GM12878 (cell line): ENCODE data around the gene SATL1. TPM values are rescaled to one million over a fixed set of nuclear protein-coding genes. Genes with fewer than 3 reads are reported as not detected.

Experiments
- ATAC-seq: fragments of 200-7000 bp; cut with Tn5 transposase; 3 replicates; pipeline ENCODE4 v1.9.1; 2020; ENCODE audit warnings: mild to moderate bottlenecking, moderate library complexity
- BruUV-seq: library from RNA; stranded (reverse); fragments of 400-500 nt; replicated peaks from 2 replicates; lab custom pipeline; 2021; lab: Mats Ljungman, UMichigan
- CTCF ChIA-PET: fragments of 300-600 bp; sonication (Branson Sonifier 250); formaldehyde crosslinking; extraction: SDS; loops from one replicate; lab custom pipeline; 2021; ENCODE audit warnings: inconsistent platforms; lab: Yijun Ruan, JAX
- POLR2A ChIA-PET: fragments of 350-600 bp; formaldehyde crosslinking; extraction: SDS; loops from one replicate; lab custom pipeline; 2021; ENCODE audit warnings: inconsistent platforms; lab: Charles Lee
- RAD21 ChIA-PET: fragments of 300-600 bp; sonication (Branson Sonifier 250); formaldehyde crosslinking; loops from one replicate; lab custom pipeline; 2023; ENCODE audit warnings: antibody characterized with exemption; ENCODE audit not compliant: unreplicated experiment; lab: Charles Lee
- SMC1A ChIA-PET: fragments of 300-600 bp; sonication (Branson Sonifier 250); formaldehyde crosslinking; loops from one replicate; lab custom pipeline; 2023; ENCODE audit not compliant: unreplicated experiment, uncharacterized antibody; lab: Charles Lee
- DNase-seq: peaks from one replicate; pipeline ENCODE4 v3.0.0-alpha.2; 2011; ENCODE audit warnings: low read depth, low spot score
- FAIRE-seq: peaks from 3 replicates; lab custom pipeline; 2011; peaks lifted over from hg19 to GRCh38; lab: Jason Lieb, UNC
- H2AFZ ChIP-seq: 2 replicates; pipeline ENCODE4 v1.6.0; 2011; ENCODE audit warnings: low read depth, low read length, control low read depth; ENCODE audit not compliant: control insufficient read depth
- H3K27ac ChIP-seq: 2 replicates; pipeline ENCODE4 v1.5.1; 2011; ENCODE audit warnings: control low read depth; ENCODE audit not compliant: control insufficient read depth, insufficient read depth
- H3K27me3 ChIP-seq, 2 experiments: replicated peaks in 1 of 2; 2 replicates each; pipeline versions ENCODE4 v1.6.0 to v1.6.1; 2011; ENCODE audit warnings: low read length in 1 of 2; ENCODE audit not compliant: control insufficient read depth in 2 of 2, insufficient read depth in 2 of 2
- H3K36me3 ChIP-seq, 2 experiments: 2 replicates each; pipeline ENCODE4 v1.5.1; 2011; ENCODE audit warnings: low read length in 1 of 2; ENCODE audit not compliant: control insufficient read depth in 2 of 2, insufficient read depth in 2 of 2
- H3K4me1 ChIP-seq: 2 replicates; pipeline ENCODE4 v1.6.1; 2011; ENCODE audit warnings: mild to moderate bottlenecking, low read length, moderate library complexity, mixed read lengths; ENCODE audit not compliant: control insufficient read depth, insufficient read depth
- H3K4me2 ChIP-seq: 2 replicates; pipeline ENCODE4 v1.6.0; 2011; ENCODE audit warnings: control low read depth; ENCODE audit not compliant: control insufficient read depth, insufficient read depth
- H3K4me3 ChIP-seq: fragments of 200-600 bp; sonication (generic); 2 replicates; pipeline ENCODE4 v1.5.1; 2016
- H3K79me2 ChIP-seq: 2 replicates; pipeline ENCODE4 v1.6.0; 2011; ENCODE audit warnings: low read length; ENCODE audit not compliant: control insufficient read depth, insufficient read depth
- H3K9ac ChIP-seq: 2 replicates; pipeline ENCODE4 v1.8.0; 2011; ENCODE audit warnings: low read length, control low read depth, mixed read lengths; ENCODE audit not compliant: control insufficient read depth, insufficient read depth
- H3K9me3 ChIP-seq: replicated peaks from 3 replicates; pipeline ENCODE4 v1.5.1; 2011; ENCODE audit warnings: mild to moderate bottlenecking, low read length; ENCODE audit not compliant: control insufficient read depth, insufficient read depth
- H4K20me1 ChIP-seq: 2 replicates; pipeline ENCODE4 v1.6.0; 2011; ENCODE audit not compliant: control insufficient read depth, insufficient read depth
- ASH2L ChIP-seq: fragments of 300-600, 200-600 bp; sonication (generic); IDR thresholded peaks from 2 replicates; pipeline ENCODE4 v1.6.1; 2017; ENCODE audit warnings: low read depth, mild to moderate bottlenecking, borderline replicate concordance
- EGR1 ChIP-seq, 2 experiments: IDR thresholded peaks; 1 replicate in 1 of 2; 2 replicates in 1 of 2; pipeline ENCODE4 v1.6.1; 2011 to 2012; ENCODE audit warnings: low read depth in 2 of 2, low read length in 2 of 2, borderline replicate concordance in 1 of 2, mild to moderate bottlenecking in 1 of 2, moderate library complexity in 1 of 2
- HDGF ChIP-seq: fragments of 450-650 bp; IDR thresholded peaks from 2 replicates; pipeline ENCODE4 v1.6.1; 2016; ENCODE audit warnings: antibody characterized with exemption
- KDM1A ChIP-seq: fragments of 200-600 bp; sonication (generic); IDR thresholded peaks from 2 replicates; pipeline ENCODE4 v1.6.1; 2016; ENCODE audit warnings: borderline replicate concordance
- MEF2A ChIP-seq: IDR thresholded peaks from 2 replicates; pipeline ENCODE4 v1.6.1; 2011; ENCODE audit warnings: low read depth, mild to moderate bottlenecking, low read length, moderate library complexity; ENCODE audit not compliant: insufficient read depth
- MEF2B ChIP-seq: fragments of 450-650 bp; IDR thresholded peaks from 2 replicates; pipeline ENCODE4 v1.6.1; 2018; ENCODE audit warnings: mild to moderate bottlenecking, moderate library complexity; ENCODE audit not compliant: partially characterized antibody, poor library complexity, severe bottlenecking
- MYC ChIP-seq: IDR thresholded peaks from 2 replicates; pipeline ENCODE4 v1.6.1; 2011; ENCODE audit warnings: mild to moderate bottlenecking, low read length, moderate library complexity, inconsistent platforms; ENCODE audit not compliant: insufficient read depth, insufficient replicate concordance, insufficient read length, severe bottlenecking
- NFYA ChIP-seq: IDR thresholded peaks from 2 replicates; pipeline ENCODE4 v1.6.1; 2011; ENCODE audit warnings: low read depth, mild to moderate bottlenecking, low read length, improper control_type of control experiment, borderline replicate concordance
- PML ChIP-seq: IDR thresholded peaks from 2 replicates; pipeline ENCODE4 v1.6.1; 2012; ENCODE audit warnings: low read length, inconsistent platforms
- POLR2AphosphoS5 ChIP-seq: IDR thresholded peaks from 2 replicates; pipeline ENCODE4 v1.6.1; 2011; ENCODE audit warnings: mild to moderate bottlenecking, low read length, inconsistent platforms
- RCOR1 ChIP-seq: conservative IDR thresholded peaks from 2 replicates; pipeline ENCODE4 v1.6.1; 2012; ENCODE audit warnings: low read depth, low read length, improper control_type of control experiment
- RUNX3 ChIP-seq: IDR thresholded peaks from 2 replicates; pipeline ENCODE4 v1.6.1; 2012; ENCODE audit warnings: low read length, inconsistent platforms
- TCF12 ChIP-seq: IDR thresholded peaks from 2 replicates; pipeline ENCODE4 v1.6.1; 2011; ENCODE audit warnings: low read depth, mild to moderate bottlenecking, low read length
- WRNIP1 ChIP-seq: IDR thresholded peaks from 2 replicates; pipeline ENCODE4 v1.6.1; 2011; ENCODE audit warnings: low read depth, low read length, improper control_type of control experiment, borderline replicate concordance
- WGBS: methylation state at CpG from one replicate; pipeline ENCODE4 v1.1.6; 2016; ENCODE audit warnings: low lambda C conversion rate; ENCODE audit not compliant: insufficient replicate concordance, insufficient coverage; ENCODE audit errors: missing lambda C conversion rate; 5-methylcytosine and 5-hydroxymethylcytosine counted together
- in situ Hi-C: fragments of 300-500 bp; cut with MboI; formaldehyde crosslinking; loops from 9 replicates; pipeline ENCODE4 v1.14.3; 2018; ENCODE audit warnings: mixed read lengths
- intact Hi-C: fragments of 100-400 bp; cut with micrococcal nuclease; formaldehyde crosslinking; loops from one replicate; pipeline ENCODE4 v1.14.2; 2022; ENCODE audit not compliant: unreplicated experiment
- polyA plus RNA-seq, 11 experiments: library from polyadenylated mRNA; depleted of rRNA in 4 of 11; unstranded in 6 of 11; stranded (reverse) in 5 of 11; fragments of >200 nt; fragmentation: Nextera tagmentation in 4 of 11; fragmentation: Illumina TruSeq in 1 of 11; extraction: Ambion mirVana in 4 of 11; extraction: Trizol in 1 of 11; gene quantifications; 1 replicate in 1 of 11; 2 replicates in 10 of 11; pipeline versions ENCODE4 v1.2.1 to v1.2.3, GENCODE V29; 2011 to 2016; ENCODE audit warnings: inconsistent platforms in 2 of 11, missing spikeins in 2 of 11, low read depth in 1 of 11
- total RNA-seq, 4 experiments: library from RNA; depleted of rRNA in 3 of 4; stranded (reverse); fragments of >200 nt in 3 of 4; fragmentation: Illumina TruSeq in 1 of 4; extraction: Trizol in 1 of 4; gene quantifications; 2 replicates each; pipeline versions ENCODE4 v1.2.1 to v1.2.3, GENCODE V29; 2013 to 2021
- TF ChIP-seq, protein P1 (sequence below): fragments of 450-650 bp; IDR thresholded peaks from 2 replicates; pipeline ENCODE4 v1.6.1; 2018; ENCODE audit warnings: mild to moderate bottlenecking, low read depth, moderate library complexity; ENCODE audit not compliant: partially characterized antibody
- TF ChIP-seq, protein P2 (sequence below): fragments of 150-350 bp; IDR thresholded peaks from 2 replicates; pipeline ENCODE4 v1.6.1; 2016; ENCODE audit warnings: low read depth, low read length
- TF ChIP-seq, protein P3 (sequence below): IDR thresholded peaks from 2 replicates; pipeline ENCODE4 v1.6.1; 2011; ENCODE audit warnings: borderline replicate concordance, low read depth, mild to moderate bottlenecking, moderate library complexity, mixed read lengths, low read length; ENCODE audit not compliant: insufficient read depth; ENCODE audit errors: extremely low read length

SATL1 gene
- total and polyA plus RNA-seq, 10 of the 15 experiments (the other 5 are each of a cell fraction or from before 2014, with no cell fraction given): 0.01 TPM; not detected in 9

DNA sequence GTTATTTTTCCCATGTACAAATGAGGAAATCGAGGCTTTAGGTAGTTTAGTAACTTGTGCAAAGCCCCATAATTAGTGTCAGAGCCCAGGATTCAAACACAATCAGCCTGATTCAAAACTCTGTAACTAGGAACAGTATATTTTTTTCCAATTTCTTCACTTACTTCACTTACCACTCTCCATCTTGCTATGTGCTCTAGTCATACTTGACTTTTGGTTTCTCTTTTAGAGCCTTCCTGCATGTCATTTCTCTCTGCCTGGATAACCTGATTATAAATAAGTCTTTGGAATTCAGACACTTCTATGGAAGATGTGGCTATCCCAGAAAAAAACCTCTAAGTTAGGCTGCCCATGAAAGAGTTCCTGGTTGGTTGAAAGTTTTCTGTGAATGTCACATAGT lies 22.2 kb downstream of the SATL1 start:
- H3K36me3 ChIP-seq: no peaks in the 10 kb centered on the region
- ATAC-seq: peak; percentile 47; the same call in 2 of the 3 replicates
- 0% methylated on average over 1 of the region's 1 CpG for WGBS
- no peak overlapping the region for H3K4me3 ChIP-seq
- ChIA-PET CTCF (no interaction called here), SMC1A (interaction anchor here (0.9 kb wide), 1 partner anchor 23 kb away, joined by 3 read pairs; no protein-coding TSS in a partner anchor), POLR2A (no interaction called here), RAD21 (no interaction called here)
- H3K27me3 ChIP-seq: no peaks in the 10 kb centered on the region
- no peak for DNase-seq
- peak overlapping the region; percentile 25; the same call in 1 of the 2 replicates for H3K4me2 ChIP-seq
- intact Hi-C loops: no loop called here
- no peaks in the 10 kb centered on the region for H3K79me2 ChIP-seq
- TF ChIP-seq TCF12: no peak
- TF ChIP-seq, protein P1, sequence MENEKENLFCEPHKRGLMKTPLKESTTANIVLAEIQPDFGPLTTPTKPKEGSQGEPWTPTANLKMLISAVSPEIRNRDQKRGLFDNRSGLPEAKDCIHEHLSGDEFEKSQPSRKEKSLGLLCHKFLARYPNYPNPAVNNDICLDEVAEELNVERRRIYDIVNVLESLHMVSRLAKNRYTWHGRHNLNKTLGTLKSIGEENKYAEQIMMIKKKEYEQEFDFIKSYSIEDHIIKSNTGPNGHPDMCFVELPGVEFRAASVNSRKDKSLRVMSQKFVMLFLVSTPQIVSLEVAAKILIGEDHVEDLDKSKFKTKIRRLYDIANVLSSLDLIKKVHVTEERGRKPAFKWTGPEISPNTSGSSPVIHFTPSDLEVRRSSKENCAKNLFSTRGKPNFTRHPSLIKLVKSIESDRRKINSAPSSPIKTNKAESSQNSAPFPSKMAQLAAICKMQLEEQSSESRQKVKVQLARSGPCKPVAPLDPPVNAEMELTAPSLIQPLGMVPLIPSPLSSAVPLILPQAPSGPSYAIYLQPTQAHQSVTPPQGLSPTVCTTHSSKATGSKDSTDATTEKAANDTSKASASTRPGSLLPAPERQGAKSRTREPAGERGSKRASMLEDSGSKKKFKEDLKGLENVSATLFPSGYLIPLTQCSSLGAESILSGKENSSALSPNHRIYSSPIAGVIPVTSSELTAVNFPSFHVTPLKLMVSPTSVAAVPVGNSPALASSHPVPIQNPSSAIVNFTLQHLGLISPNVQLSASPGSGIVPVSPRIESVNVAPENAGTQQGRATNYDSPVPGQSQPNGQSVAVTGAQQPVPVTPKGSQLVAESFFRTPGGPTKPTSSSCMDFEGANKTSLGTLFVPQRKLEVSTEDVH: no peak
- TF ChIP-seq ASH2L: no peak
- TF ChIP-seq HDGF: no peak
- no peak for TF ChIP-seq PML
- TF ChIP-seq, protein P2, sequence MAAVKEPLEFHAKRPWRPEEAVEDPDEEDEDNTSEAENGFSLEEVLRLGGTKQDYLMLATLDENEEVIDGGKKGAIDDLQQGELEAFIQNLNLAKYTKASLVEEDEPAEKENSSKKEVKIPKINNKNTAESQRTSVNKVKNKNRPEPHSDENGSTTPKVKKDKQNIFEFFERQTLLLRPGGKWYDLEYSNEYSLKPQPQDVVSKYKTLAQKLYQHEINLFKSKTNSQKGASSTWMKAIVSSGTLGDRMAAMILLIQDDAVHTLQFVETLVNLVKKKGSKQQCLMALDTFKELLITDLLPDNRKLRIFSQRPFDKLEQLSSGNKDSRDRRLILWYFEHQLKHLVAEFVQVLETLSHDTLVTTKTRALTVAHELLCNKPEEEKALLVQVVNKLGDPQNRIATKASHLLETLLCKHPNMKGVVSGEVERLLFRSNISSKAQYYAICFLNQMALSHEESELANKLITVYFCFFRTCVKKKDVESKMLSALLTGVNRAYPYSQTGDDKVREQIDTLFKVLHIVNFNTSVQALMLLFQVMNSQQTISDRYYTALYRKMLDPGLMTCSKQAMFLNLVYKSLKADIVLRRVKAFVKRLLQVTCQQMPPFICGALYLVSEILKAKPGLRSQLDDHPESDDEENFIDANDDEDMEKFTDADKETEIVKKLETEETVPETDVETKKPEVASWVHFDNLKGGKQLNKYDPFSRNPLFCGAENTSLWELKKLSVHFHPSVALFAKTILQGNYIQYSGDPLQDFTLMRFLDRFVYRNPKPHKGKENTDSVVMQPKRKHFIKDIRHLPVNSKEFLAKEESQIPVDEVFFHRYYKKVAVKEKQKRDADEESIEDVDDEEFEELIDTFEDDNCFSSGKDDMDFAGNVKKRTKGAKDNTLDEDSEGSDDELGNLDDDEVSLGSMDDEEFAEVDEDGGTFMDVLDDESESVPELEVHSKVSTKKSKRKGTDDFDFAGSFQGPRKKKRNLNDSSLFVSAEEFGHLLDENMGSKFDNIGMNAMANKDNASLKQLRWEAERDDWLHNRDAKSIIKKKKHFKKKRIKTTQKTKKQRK: no peak
- TF ChIP-seq, protein P3, sequence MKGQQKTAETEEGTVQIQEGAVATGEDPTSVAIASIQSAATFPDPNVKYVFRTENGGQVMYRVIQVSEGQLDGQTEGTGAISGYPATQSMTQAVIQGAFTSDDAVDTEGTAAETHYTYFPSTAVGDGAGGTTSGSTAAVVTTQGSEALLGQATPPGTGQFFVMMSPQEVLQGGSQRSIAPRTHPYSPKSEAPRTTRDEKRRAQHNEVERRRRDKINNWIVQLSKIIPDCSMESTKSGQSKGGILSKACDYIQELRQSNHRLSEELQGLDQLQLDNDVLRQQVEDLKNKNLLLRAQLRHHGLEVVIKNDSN: no peak
- TF ChIP-seq RUNX3: no peak
- TF ChIP-seq MEF2A: no peak
- TF ChIP-seq POLR2AphosphoS5: no peak
- no peak for TF ChIP-seq KDM1A
- TF ChIP-seq EGR1 (IDR thresholded peaks at IDR 0.05; ENCODE audit: borderline replicate concordance in 1 of 2, low read depth in 2 of 2, low read length in 2 of 2): no peak
- no peak for TF ChIP-seq RCOR1
- no peak for TF ChIP-seq NFYA
- no peak for TF ChIP-seq MEF2B
- TF ChIP-seq WRNIP1: no peak
- no peak for TF ChIP-seq MYC
- H3K9me3 ChIP-seq: no peaks in the 10 kb centered on the region
- BruUV-seq: no TSS peak
- H2AFZ ChIP-seq: peak overlapping the region; percentile 28
- in situ Hi-C loops: no loop called here
- no peak overlapping the region for H3K9ac ChIP-seq
- no peaks in the 10 kb centered on the region for H4K20me1 ChIP-seq
- no peak overlapping the region for H3K27ac ChIP-seq
- FAIRE-seq: no peak
- no peaks in the 10 kb centered on the region for H3K4me1 ChIP-seq
